IgD-negative memory B cell (primary cell): ENCODE data around the gene CEP112. TPM values are rescaled to one million over a fixed set of nuclear protein-coding genes. Genes with fewer than 3 reads are reported as not detected.
"Not testable (repeated sequence)": the region's sequence is repeated elsewhere in the genome, so short reads cannot be mapped to it uniquely, and the experiment has no call there.

Experiments used
- H3K27ac Mint-ChIP-seq, 3 donors: one replicate each; pipeline ENCODE4 v1.8.0; 2020 to 2022; ENCODE audit warnings: mild to moderate bottlenecking in 3 of 3, mixed read lengths in 3 of 3, moderate library complexity in 1 of 3
- H3K27me3 Mint-ChIP-seq: one replicate; pipeline ENCODE4 v1.8.0; 2021; ENCODE audit warnings: mixed read lengths
- H3K36me3 Mint-ChIP-seq: one replicate; pipeline ENCODE4 v1.8.0; 2020; ENCODE audit warnings: mild to moderate bottlenecking, mixed read lengths
- H3K4me1 Mint-ChIP-seq, 3 donors: one replicate each; pipeline ENCODE4 v1.8.0; 2020 to 2022; ENCODE audit warnings: mixed read lengths in 3 of 3, mild to moderate bottlenecking in 1 of 3
- H3K4me3 Mint-ChIP-seq, 4 donors: one replicate each; pipeline ENCODE4 v1.8.0; 2020 to 2022; ENCODE audit warnings: mild to moderate bottlenecking in 4 of 4, mixed read lengths in 4 of 4, moderate library complexity in 3 of 4
- H3K9me3 Mint-ChIP-seq, 3 donors: one replicate each; pipeline ENCODE4 v1.8.0; 2020 to 2021; ENCODE audit warnings: mixed read lengths in 3 of 3, mild to moderate bottlenecking in 1 of 3
- polyA plus RNA-seq: library from polyadenylated mRNA; unstranded; fragments of 300-500 nt; fragmentation: Illumina TruSeq; gene quantifications from one replicate; pipeline ENCODE4 v1.2.3, GENCODE V29; 2021

The CEP112 gene
- polyA plus RNA-seq, 1 donor from 2014 or later = not detected

DNA sequence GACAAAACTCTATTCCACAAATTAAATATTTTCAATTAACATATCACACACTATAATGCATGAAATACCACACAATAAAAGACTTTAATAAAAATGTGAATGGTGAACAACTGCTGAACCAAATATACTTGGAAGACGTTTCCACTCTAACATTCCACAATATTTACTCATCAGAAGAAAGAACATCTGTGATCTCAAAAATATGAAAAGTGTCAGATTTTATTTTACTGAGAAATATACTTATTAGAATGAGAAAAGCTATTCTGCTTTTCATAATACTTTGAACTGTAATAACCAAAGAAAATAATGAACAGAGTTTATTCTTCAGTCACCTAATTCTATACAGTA is 448.7 kb downstream of the CEP112 start:
- H3K4me3 Mint-ChIP-seq = no peak overlapping the region
- H3K36me3 Mint-ChIP-seq = no peaks in the 10 kb centered on the region
- H3K4me1 Mint-ChIP-seq = peaks cover 0 to 1% (median 0%) of the 10 kb centered on the region in 3 donors
- H3K27me3 Mint-ChIP-seq = no peaks in the 10 kb centered on the region
- H3K9me3 Mint-ChIP-seq = no peaks in the 10 kb centered on the region
- H3K27ac Mint-ChIP-seq = no peak overlapping the region

DNA sequence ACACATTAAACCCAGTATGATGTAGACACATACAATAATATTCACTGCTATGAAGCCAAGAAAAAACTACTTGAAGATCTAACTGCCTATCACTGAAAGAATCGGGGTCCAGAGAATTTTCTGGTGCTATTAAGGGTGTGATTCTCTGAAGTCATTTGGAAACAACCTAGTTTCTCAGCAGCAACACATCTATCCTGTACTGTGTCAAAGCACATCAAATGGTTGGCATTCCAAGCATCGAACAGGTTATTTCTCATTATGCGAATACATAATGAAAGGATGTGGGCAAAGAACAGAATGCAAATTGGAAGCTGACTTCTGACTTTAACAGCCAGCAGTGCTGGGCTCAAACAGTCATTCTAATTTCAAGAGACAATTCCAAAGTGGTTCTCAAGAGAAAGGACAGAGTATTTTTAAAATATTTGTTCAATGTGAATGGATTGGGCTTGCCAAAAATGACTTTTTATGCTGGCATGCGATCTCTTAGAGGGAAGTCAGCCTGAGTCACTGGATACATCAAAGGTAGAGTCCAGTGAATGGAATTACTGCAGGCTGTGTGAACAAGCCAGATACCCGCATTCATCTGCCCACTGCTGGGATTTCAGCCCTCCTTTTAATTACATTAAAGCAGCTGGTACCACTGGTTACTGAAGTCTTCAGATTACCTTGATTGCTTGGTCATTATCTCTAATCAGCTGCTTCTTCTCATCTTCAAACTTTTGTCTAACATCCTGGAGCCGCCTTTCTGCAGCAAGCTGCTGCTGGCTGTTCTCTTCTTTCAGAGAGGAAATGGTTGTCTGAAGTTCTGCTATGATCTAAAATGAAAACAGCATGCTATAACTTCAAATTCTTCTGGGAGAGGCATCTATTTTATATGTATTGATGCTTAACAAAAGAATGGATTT is 449.3 kb downstream of the CEP112 start:
- Mint-ChIP-seq H3K4me1 (peaks cover 0 to 1% (median 0%) of the 10 kb centered on the region in 3 donors), H3K27me3 (no peaks in the 10 kb centered on the region), H3K9me3 (no peaks in the 10 kb centered on the region), H3K27ac (no peak overlapping the region), H3K4me3 (no peak overlapping the region), H3K36me3 (no peaks in the 10 kb centered on the region)

DNA sequence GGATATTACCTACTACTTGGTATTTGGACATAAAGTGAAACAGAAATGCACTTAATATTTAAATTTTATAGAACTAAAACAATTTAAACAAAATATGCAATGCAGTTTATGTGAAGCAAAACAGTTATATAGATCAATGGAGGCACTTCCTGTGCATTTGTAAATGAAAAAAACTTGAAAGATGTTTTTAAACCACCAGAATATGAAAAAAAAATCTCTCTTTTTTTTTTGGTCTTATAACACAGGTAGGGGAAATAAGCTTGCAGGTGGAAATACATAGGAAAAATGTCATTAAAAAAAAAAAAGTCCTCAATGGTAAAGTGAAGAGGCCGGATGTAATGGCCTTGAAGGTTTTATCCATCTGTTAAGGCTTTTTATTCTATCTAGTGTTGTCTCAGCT is 450.2 kb downstream of the CEP112 start:
- no peaks in the 10 kb centered on the region for H3K27me3 Mint-ChIP-seq
- H3K4me1 Mint-ChIP-seq = peaks cover 0 to 1% (median 0%) of the 10 kb centered on the region in 3 donors
- H3K27ac Mint-ChIP-seq = no peak overlapping the region
- no peak overlapping the region for H3K4me3 Mint-ChIP-seq
- no peaks in the 10 kb centered on the region for H3K9me3 Mint-ChIP-seq
- no peaks in the 10 kb centered on the region for H3K36me3 Mint-ChIP-seq

DNA sequence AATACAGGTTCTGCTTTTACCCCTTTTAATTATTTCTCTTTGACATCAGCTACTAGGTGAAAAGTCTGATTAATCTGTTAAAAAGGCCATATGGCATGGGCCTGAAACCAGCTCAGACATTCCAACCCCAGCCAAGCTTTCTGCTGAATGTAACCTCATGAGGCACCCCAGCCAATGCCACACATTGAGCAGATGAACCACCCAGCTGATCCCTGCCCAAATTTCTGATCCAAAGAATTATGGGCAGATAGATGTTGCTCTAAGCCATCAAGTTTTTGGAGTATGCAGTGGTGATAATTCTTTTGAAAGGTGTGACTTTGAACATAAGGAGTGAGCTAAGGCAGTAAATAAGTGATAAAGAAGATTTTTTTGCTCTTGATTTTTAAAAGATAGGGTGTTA is 452.9 kb downstream of the CEP112 start:
- H3K36me3 Mint-ChIP-seq = no peaks in the 10 kb centered on the region
- no peak overlapping the region for H3K27ac Mint-ChIP-seq
- no peaks in the 10 kb centered on the region for H3K27me3 Mint-ChIP-seq
- H3K4me3 Mint-ChIP-seq = no peak overlapping the region
- H3K9me3 Mint-ChIP-seq = no peaks in the 10 kb centered on the region
- H3K4me1 Mint-ChIP-seq = peaks cover 0 to 1% (median 0%) of the 10 kb centered on the region in 3 donors

DNA sequence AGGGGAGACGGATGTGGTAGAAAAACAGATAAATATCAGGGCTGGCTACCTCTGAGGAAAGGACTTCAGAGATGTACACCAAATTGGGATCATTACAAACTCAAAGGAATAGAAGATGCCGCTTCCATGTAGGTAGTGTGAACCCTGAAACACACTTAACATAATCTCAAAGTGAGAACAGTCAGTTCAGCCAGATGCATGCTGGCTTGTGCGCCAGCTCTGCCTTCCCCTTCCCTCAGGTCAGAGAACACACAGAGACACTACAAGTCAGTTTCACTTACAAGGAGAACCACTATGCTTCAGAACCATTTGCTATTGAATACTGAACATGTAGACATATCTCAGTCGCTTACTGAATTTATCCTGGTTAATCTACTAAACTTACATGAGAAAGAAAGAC is 454.5 kb downstream of the CEP112 start:
- Mint-ChIP-seq H3K9me3 (no peaks in the 10 kb centered on the region), H3K4me1 (peaks cover 0 to 1% (median 0%) of the 10 kb centered on the region in 3 donors), H3K36me3 (no peaks in the 10 kb centered on the region), H3K27me3 (no peaks in the 10 kb centered on the region), H3K27ac (no peak overlapping the region), H3K4me3 (no peak overlapping the region)

DNA sequence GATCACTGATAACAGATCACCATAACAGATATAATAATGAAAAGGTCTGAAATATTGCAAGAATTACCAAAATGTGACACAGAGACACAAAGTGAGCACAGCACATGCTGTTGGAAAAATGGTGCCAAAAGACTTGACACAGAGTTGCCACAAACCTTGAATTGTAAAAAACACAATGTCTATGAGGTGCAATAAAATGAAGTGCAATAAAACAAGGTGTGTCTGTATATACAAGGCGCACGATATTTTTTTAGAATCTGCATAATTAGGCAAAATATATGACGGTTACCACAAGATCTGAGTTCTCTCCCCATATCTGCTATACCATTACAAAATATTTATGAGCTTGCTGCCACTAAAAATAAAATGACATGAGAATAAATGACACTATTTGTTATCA is 458.6 kb downstream of the CEP112 start:
- Mint-ChIP-seq H3K9me3 (no peaks in the 10 kb centered on the region), H3K4me3 (no peak overlapping the region), H3K27me3 (no peaks in the 10 kb centered on the region), H3K4me1 (no peaks in the 10 kb centered on the region), H3K27ac (no peak overlapping the region), H3K36me3 (no peaks in the 10 kb centered on the region)

DNA sequence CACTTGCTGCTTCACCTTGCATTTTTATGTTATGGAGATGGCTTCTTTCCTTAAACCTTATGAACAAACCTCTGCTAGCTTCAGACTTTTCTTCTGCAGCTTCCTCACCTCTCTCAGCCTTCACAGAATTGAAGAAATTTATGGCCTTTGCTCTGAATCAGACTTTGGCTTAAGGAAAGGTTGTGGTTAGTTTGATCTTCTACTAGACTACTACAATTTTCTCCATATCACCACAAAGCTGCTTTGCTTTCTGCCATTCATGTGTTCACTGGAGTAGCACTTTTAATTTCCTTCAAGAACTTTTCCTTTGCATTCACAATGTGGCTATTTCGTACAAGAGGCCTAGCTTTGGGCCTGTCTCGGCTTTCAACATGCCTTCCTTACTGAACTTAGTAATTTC is 459.3 kb downstream of the CEP112 start:
- not testable (repeated sequence) for H3K36me3 Mint-ChIP-seq, H3K27me3 Mint-ChIP-seq, H3K4me3 Mint-ChIP-seq

DNA sequence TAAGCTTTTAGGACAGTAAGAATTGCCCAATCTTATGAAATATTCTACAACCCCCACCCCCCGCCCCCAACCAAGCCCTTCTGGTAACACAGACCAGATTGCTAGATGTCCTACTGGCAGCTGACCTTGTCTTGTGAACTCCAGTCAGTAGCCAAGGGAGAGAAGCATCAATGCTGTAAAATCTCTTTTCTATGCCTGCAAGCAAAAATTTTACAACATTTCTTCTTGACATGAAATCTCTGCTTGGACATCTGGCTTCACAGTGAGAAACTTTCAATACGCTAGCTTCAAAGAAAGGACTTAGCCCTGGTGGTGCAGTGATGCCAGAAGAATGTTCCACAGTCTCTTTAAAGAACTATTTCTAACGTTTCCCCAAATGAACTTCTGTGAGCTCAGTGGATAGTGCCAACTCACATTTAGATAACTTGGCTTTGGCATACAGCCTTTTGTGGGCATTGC is 461.2 kb downstream of the CEP112 start:
- Mint-ChIP-seq H3K36me3 (no peaks in the 10 kb centered on the region), H3K27ac (no peak overlapping the region), H3K4me1 (no peaks in the 10 kb centered on the region), H3K27me3 (no peaks in the 10 kb centered on the region), H3K9me3 (no peaks in the 10 kb centered on the region), H3K4me3 (no peak overlapping the region)

More for the DNA sequence above, 459.3 kb downstream of the CEP112 start:
- not testable (repeated sequence) for H3K27ac Mint-ChIP-seq, H3K4me1 Mint-ChIP-seq, H3K9me3 Mint-ChIP-seq

DNA sequence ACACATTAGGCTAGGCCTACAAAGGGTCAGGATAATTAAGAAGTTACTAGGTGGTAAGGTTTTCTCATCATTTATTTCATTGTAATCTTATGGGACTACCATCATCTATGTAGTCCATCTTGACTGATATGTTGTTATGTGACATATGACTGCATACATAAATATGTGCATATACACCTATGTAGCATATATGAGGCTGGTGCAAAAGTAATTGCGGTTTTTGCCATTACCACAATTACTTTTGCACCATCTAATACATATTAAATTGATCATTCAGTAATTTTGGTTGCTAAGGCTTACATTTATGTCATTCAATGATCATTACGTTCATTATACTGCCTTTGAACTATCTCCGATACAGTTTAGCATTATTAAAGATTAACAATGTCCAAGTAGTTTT is 462.7 kb downstream of the CEP112 start:
- Mint-ChIP-seq H3K36me3 (no peaks in the 10 kb centered on the region), H3K27me3 (no peaks in the 10 kb centered on the region), H3K9me3 (no peaks in the 10 kb centered on the region), H3K4me1 (no peaks in the 10 kb centered on the region), H3K27ac (no peak overlapping the region), H3K4me3 (no peak overlapping the region)

DNA sequence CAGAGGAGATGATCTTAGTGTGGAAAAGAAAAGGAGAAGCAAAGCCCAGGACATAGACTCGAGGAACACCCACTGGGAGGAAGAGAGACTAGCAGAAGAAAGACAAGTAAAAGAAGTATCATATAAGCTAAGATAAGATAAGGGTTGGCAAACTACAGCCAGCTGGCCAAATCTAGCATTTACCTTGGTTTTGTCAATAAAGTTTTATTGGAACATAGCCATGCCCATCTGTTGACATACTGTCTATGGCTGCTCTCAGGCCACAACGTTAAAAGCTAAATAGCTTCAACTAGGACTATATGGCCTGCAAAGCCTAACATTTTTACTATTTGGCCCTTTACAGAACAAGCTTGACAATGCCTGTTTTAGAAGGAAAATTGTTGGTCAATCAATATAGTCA is 464.1 kb downstream of the CEP112 start:
- Mint-ChIP-seq H3K27me3 (no peaks in the 10 kb centered on the region), H3K4me1 (no peaks in the 10 kb centered on the region), H3K27ac (no peak overlapping the region), H3K4me3 (no peak overlapping the region), H3K9me3 (no peaks in the 10 kb centered on the region), H3K36me3 (no peaks in the 10 kb centered on the region)

DNA sequence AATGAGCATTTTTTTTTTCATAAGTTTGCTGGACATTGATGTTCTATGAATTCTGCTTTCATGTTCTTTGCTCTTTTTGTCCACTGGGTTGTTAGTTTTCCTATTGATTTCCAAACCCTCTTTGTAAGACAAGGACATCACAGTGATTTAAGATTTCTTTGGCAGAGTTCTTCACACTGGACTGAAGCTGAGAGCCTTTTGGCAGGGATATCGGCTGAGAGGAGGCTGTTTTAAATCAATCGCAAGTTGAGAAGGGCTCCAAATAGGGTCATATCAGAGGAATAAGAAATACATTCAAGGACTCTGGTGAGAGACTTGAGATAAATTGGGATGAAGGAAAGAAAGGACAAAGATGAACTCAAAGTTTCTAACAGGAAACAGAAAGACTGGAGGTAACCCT is 464.7 kb downstream of the CEP112 start:
- H3K4me3 Mint-ChIP-seq = no peak overlapping the region
- H3K9me3 Mint-ChIP-seq = no peaks in the 10 kb centered on the region
- H3K4me1 Mint-ChIP-seq = no peaks in the 10 kb centered on the region
- no peak overlapping the region for H3K27ac Mint-ChIP-seq
- H3K36me3 Mint-ChIP-seq = peaks cover 3% of the 10 kb centered on the region
- no peaks in the 10 kb centered on the region for H3K27me3 Mint-ChIP-seq

DNA sequence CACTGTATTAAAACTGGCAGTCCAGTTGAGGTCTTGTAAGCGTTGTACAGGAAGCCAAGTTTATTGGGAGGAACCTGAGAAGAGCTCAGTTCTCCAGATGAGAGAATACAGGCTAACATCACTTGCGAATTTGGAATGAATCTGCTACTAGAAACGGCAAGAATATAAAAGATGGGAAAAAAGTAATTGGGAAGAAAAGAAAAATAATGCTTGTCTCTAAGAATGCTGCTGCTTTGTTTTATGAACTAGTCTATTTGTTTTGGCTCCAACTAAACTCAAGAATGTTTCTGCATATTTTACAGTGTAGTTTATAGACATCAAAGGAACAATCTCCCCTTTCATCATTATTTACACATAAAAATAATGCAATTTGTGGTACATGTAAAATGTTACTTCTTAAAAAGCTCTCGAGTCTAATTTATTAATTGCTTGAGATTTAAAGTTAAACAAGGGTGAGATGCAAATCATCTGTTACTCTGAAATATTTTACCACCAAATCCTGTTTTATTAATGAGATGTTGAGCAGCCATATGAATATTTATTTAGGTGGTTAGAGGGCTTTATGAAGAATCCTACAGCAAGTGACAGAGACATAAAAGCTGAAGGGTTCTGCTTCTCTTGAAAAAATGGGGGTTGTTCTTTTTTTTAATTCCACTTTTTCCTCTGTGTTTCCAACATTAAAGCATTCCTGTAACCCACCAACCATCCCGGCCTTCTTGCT is 468.3 kb downstream of the CEP112 start:
- no peaks in the 10 kb centered on the region for H3K9me3 Mint-ChIP-seq
- H3K36me3 Mint-ChIP-seq = peaks cover 4% of the 10 kb centered on the region
- H3K27ac Mint-ChIP-seq = no peak overlapping the region
- H3K27me3 Mint-ChIP-seq = peaks cover 3% of the 10 kb centered on the region
- no peak overlapping the region for H3K4me3 Mint-ChIP-seq
- H3K4me1 Mint-ChIP-seq = no peaks in the 10 kb centered on the region

DNA sequence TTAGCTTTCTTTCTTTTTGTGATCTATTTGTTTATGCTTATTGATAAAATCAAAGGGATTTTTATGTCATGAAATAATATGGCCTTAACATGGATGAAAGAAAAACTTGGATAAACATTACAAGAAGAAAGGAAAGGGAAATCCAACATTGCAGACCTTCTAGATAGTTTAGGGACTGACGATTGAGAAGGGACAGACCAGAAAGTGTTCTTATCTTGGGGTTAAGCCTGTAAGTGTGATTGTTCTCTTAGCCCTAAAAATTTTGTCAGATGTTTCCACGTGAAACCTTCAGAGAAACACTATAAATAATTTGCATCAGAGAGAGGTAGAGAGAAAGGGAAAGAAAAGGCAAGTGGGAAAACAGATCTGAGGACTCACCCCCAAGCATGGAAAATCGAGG is 473.3 kb downstream of the CEP112 start:
- H3K27ac Mint-ChIP-seq = no peak overlapping the region
- H3K27me3 Mint-ChIP-seq = peaks cover 4% of the 10 kb centered on the region
- peaks cover 0 to 2% (median 0%) of the 10 kb centered on the region in 3 donors for H3K9me3 Mint-ChIP-seq

DNA sequence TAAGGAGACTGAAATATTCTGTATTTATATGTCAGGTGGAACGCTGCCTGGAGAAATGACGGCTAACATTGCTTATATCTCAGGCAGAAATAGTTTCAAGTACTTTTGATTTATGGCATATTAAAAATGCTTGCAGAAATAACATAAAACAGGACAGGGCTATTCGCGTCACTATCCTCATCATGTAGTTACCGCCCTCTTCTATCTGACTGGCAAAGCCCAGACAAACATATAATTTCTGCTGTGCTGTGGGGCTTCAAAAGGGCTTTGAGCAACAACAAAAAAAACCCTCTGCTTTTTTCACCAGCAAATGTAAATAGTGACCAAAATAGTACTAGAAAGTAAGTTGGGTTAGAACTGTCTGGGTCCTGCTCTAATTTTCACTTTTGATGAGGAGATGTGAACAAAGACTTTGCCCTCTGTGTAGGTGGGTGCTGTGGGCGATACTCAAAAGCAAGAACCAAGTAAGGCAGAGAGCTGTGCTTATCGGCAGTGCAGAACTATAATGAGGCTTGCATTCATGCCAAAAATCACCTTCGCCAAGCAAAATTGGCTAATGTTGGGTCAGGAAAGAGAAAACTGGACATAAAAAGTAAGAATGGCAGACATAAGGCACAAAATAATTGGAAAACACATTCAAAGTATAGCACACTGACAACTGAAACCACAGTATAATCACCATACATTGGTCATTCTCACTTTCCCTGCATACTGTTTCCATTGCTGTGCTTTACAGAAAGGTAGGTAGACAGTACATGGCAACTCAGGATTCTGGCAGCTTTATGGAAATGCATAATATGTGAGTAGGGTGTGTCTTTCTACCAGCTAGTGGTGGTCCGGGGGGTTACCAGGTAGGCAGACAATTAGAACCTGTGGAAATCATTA is 479.3 kb downstream of the CEP112 start:
- peaks cover 2% of the 10 kb centered on the region for H3K36me3 Mint-ChIP-seq
- H3K9me3 Mint-ChIP-seq = peaks cover 0 to 4% (median 0%) of the 10 kb centered on the region in 3 donors
- no peak overlapping the region for H3K4me3 Mint-ChIP-seq

More for the DNA sequence above, 473.3 kb downstream of the CEP112 start:
- peaks cover 6% of the 10 kb centered on the region for H3K36me3 Mint-ChIP-seq
- H3K4me1 Mint-ChIP-seq = no peaks in the 10 kb centered on the region
- no peak overlapping the region for H3K4me3 Mint-ChIP-seq

More for the DNA sequence above, 479.3 kb downstream of the CEP112 start:
- Mint-ChIP-seq H3K27me3 (peaks cover 2% of the 10 kb centered on the region), H3K4me1 (no peaks in the 10 kb centered on the region), H3K27ac (no peak overlapping the region)
